Esophagus (tissue), 2 donors: Measurements from ENCODE around the gene BRWD1. TPM values are rescaled to one million over a fixed set of nuclear protein-coding genes. Genes with fewer than 3 reads are reported as not detected.

Experiments
- H3K27ac ChIP-seq, 2 donors: one replicate each; pipeline ENCODE4 v1.5.1; 2013; ENCODE audit warnings: low read depth in 2 of 2, mild to moderate bottlenecking in 2 of 2, inconsistent platforms in 1 of 2, low read length in 1 of 2, moderate library complexity in 1 of 2
- H3K27me3 ChIP-seq, 2 donors: one replicate each; pipeline ENCODE4 v1.6.1; 2013; ENCODE audit warnings: low read length in 2 of 2, control low read depth in 1 of 2, mild to moderate bottlenecking in 1 of 2; ENCODE audit not compliant: insufficient read depth in 2 of 2, control insufficient read depth in 1 of 2
- H3K36me3 ChIP-seq, 2 donors: one replicate each; pipeline ENCODE4 v1.6.1; 2013; ENCODE audit warnings: low read length in 1 of 2; ENCODE audit not compliant: control insufficient read depth in 2 of 2, insufficient read depth in 2 of 2
- H3K4me1 ChIP-seq, 2 donors: one replicate each; pipeline ENCODE4 v1.6.1; 2013; ENCODE audit warnings: low read length in 1 of 2; ENCODE audit not compliant: control insufficient read depth in 2 of 2, insufficient read depth in 2 of 2
- H3K4me3 ChIP-seq, 2 donors: one replicate each; pipeline ENCODE4 v1.5.1; 2013; ENCODE audit warnings: low read length in 2 of 2, mild to moderate bottlenecking in 2 of 2, low read depth in 1 of 2, moderate library complexity in 1 of 2
- H3K9me3 ChIP-seq, 2 donors: one replicate each; pipeline ENCODE4 v1.6.1; 2013; ENCODE audit warnings: mild to moderate bottlenecking in 2 of 2, low read depth in 1 of 2, low read length in 1 of 2, moderate library complexity in 1 of 2; ENCODE audit not compliant: control insufficient read depth in 2 of 2, insufficient read depth in 1 of 2
- WGBS, 2 donors: extraction: QIAGEN DNeasy Blood & Tissue Kit; methylation state at CpG; one replicate each; pipeline ENCODE4 v1.1.7; 2013; 5-methylcytosine and 5-hydroxymethylcytosine counted together
- polyA plus RNA-seq, 2 donors: library from polyadenylated mRNA; stranded (reverse); fragments of 200-250 nt; gene quantifications; one replicate each; pipeline ENCODE4 v1.2.3, GENCODE V29; 2013
- donor health status: healthy with polysubstance abuse.
- donor health status: Bipolar disorder and iron deficiency.

The BRWD1 gene
- polyA plus RNA-seq, 2 donors = 7.1 to 8.3 TPM

DNA sequence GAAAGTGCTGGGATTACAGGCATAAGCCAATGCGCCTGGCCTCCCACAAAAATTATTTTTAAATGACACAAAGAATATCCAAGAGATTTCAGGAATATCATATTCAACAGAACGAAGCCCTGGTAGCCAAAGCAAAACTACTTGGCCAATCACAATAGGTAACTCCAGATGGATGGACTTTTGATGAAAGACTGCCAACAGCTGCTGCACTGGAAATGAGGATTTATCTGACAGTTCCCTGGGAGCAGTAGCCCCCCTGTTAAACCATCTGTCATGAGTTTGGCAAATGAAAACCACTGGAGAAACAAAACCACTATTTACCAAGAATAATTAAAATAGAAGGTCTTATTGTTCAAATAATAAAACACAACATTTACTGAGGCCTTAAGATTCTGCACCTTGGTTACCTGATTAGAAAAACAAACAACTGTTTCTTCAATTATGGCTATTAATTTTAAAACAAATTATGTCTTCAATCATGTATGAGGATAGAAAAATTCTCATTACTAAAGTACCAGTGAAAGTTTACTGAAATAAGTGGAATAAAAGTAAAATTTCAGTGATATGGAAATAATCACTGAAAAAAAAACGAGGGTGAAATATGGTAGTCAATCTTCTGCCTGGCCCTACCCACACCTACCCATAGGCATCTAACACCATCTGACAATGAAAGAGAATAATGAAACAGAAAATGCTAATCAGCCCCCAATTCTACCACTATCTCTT, 95.9 kb downstream of the BRWD1 start:
- H3K36me3 ChIP-seq = peaks cover 3 to 6% of the 10 kb centered on the region in 2 donors

DNA sequence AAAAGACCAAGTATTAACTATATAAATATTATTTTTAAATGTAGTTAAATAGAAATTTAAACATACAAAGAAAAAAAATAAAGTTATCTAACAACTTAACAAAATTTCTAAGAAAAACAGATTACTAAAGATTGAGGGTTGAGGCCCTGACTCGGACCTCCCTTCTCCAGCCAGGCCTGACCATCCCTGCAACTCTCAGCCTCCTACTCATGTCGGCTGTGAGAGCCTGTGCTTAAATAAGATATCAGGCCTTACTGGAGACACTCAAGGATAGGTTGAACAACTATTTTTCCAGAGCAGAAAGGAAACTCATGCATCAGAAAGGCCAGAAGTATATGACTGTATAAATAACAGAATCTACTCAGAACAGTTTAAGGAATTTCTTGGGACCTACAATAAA, 97.1 kb downstream of the BRWD1 start:
- H3K9me3 ChIP-seq = no peaks in the 10 kb centered on the region
- H3K4me1 ChIP-seq = no peaks in the 10 kb centered on the region
- no peak overlapping the region for H3K4me3 ChIP-seq
- H3K27me3 ChIP-seq = no peaks in the 10 kb centered on the region
- peaks cover 3 to 4% of the 10 kb centered on the region in 2 donors for H3K36me3 ChIP-seq
- no peak overlapping the region for H3K27ac ChIP-seq
- 84 to 95% methylated on average over 2 of the region's 2 CpGs for WGBS, 2 donors

More for the DNA sequence above, 95.9 kb downstream of the BRWD1 start:
- H3K4me1 ChIP-seq = no peaks in the 10 kb centered on the region
- no peaks in the 10 kb centered on the region for H3K27me3 ChIP-seq
- no peaks in the 10 kb centered on the region for H3K9me3 ChIP-seq
- H3K27ac ChIP-seq = no peak overlapping the region
- WGBS, 2 donors = 84 to 91% methylated on average over 3 of the region's 3 CpGs
- H3K4me3 ChIP-seq = no peak overlapping the region

DNA sequence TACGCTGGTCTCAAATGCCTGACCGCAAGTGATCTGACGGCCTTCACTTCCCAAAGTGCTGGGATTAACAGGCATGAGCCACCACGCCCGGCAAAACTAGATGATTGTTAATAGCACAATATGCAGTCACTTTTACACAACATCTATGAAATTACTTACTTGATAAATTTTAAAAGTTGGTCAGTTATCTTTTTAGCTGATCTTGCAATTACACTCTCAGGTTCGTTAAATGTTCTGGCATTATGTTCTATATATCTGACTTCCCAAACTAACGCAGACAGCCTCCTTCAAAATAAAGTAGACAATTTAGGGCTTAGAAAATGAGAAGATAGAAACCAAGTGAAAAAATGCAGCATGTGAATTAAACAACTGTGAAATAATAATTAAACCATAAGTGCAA, 98.4 kb downstream of the BRWD1 start:
- Histone ChIP-seq H3K27me3 (no peaks in the 10 kb centered on the region), H3K4me3 (no peak overlapping the region), H3K36me3 (peaks cover 3 to 4% of the 10 kb centered on the region in 2 donors), H3K27ac (no peak overlapping the region), H3K9me3 (no peaks in the 10 kb centered on the region), H3K4me1 (no peaks in the 10 kb centered on the region)
- WGBS, 2 donors = 96% methylated on average over 7 of the region's 7 CpGs

DNA sequence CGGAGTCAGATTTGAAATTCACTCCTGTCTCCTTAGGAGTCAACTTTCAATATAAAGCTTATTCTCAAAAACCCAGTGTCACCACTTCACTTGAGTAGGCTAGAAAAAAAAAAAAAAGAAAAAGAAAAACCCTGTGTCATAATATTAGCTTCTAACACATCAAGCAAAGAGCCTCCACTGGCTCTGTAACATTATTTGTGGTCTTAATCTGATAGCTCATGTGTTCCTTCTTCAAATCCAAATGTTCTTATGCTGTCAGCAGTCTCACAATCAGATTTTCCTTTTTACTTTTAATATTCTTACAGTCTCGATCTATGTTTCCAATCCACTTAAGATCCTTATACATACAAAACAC, 104.1 kb downstream of the BRWD1 start:
- H3K9me3 ChIP-seq = no peaks in the 10 kb centered on the region
- H3K4me1 ChIP-seq = no peaks in the 10 kb centered on the region
- no peak overlapping the region for H3K4me3 ChIP-seq
- H3K27me3 ChIP-seq = no peaks in the 10 kb centered on the region
- peaks cover 5 to 10% of the 10 kb centered on the region in 2 donors for H3K36me3 ChIP-seq
- H3K27ac ChIP-seq = no peak overlapping the region
- 78 to 91% methylated on average over 2 of the region's 2 CpGs for WGBS, 2 donors

DNA sequence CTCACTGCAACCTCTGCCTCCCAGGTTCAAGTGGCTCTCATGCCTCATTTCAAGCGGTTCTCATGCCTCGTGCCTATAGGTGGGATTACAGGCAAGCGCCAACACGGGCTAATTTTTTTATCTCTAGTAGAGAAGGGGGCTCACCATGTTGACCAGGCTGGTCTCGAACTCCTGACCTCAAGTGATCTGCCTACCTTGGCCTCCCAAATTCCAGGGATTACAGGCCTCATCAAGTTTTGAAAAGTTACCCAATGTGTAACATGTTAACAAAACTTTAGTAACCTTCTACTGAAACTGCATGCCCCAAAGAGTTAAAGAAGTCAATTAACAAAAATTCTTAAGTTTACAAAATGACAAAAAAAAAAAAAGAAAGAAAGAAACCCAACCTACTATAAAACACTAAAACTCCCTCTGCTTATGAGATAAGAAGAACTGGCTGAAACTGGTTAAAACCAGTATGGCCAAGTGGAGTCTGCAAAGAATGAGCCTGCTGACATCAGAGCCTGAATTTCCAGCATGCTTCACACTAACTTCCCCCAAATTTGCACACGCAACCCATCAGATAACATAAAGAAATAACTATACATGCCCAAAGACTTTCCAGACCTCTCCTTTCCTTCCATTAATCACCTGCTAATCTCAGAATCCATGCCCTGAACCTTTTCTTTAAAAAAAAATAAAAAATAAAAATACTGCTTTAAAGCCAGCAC, 104.7 kb downstream of the BRWD1 start:
- no peak overlapping the region for H3K4me3 ChIP-seq
- no peaks in the 10 kb centered on the region for H3K4me1 ChIP-seq
- no peaks in the 10 kb centered on the region for H3K27me3 ChIP-seq
- H3K9me3 ChIP-seq = no peaks in the 10 kb centered on the region
- 94 to 95% methylated on average over 6 of the region's 6 CpGs for WGBS, 2 donors
- H3K27ac ChIP-seq = no peak overlapping the region
- peaks cover 5 to 10% of the 10 kb centered on the region in 2 donors for H3K36me3 ChIP-seq

DNA sequence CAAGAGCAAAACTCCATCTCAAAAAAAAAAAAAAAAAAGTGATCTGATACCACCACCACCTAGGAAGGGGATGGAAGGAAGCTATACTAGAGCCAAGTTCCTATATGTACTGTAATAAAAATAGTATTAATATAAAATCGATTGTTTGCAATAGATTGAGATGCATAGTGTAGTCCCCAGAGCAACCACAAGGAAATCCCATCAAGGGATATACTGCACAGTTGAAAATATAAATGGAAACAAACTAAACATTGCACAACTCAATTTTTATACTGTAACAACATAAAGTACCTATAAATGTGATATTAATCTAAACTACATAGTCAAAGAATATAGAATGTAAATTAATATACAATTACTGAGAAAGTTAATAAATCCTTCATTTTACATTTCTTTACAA, 109.3 kb downstream of the BRWD1 start:
- Histone ChIP-seq H3K4me1 (no peaks in the 10 kb centered on the region), H3K27me3 (no peaks in the 10 kb centered on the region), H3K36me3 (peaks cover 5 to 10% of the 10 kb centered on the region in 2 donors), H3K9me3 (no peaks in the 10 kb centered on the region), H3K4me3 (no peak overlapping the region), H3K27ac (no peak overlapping the region)
- 85 to 97% methylated on average over 1 of the region's 1 CpG for WGBS, 2 donors

DNA sequence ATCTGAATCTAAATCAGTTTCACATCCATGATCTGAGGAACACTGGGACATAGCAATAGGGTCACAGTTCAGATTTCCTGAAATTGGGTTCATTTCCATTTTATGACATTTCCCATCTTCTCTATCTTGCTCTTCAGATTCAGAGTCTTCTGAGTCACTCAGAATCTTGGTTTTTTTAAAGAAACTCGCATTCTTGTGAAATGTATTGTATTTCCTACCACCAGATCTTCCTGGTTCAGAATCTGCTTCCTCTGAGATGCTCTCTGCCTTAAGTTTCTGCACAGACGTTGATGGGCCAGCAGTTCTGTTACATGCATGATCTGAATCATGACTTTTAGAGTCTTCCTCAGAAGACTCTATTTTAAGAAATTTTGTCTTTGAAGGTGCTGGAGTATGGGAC, 114.6 kb downstream of the BRWD1 start:
- Histone ChIP-seq H3K9me3 (no peaks in the 10 kb centered on the region), H3K4me3 (no peak overlapping the region), H3K4me1 (no peaks in the 10 kb centered on the region), H3K27me3 (no peaks in the 10 kb centered on the region), H3K27ac (no peak overlapping the region), H3K36me3 (peaks cover 5% of the 10 kb centered on the region in 2 donors)
- 75 to 83% methylated on average over 2 of the region's 2 CpGs for WGBS, 2 donors

DNA sequence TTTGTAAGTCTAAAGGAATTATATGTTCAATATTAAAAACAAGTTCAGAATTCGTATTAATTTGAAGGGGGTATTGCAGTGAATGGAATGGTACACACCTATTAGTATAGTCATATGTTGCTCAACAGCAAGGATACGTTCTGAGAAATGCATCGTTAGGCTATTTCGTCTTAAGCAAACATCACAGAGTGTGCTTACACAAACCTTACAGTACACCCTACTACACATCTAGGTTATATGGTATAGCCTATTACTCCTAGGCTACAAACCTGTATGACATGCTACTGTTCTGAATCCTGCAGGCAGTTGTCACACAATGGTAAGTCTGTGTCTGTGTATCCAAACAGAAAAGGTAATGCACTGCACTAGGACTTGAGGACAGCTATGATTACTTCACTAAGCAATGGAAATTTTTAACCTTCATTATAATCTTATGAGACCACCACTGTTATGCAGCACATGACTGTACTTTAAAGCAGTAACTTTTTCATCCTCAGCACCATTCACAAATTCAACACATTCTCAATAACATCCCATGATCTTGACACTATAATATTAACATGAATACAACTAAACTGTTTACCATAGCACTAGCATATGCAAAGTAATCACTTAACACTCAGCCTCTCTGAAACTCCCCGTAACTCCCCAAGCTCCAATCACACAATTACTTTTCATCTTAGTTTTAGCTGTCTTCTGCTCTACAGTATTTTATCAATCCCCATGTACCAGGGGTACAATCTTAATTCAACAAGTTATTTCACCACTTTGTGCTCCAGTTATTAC, 115.8 kb downstream of the BRWD1 start:
- WGBS, 2 donors = 74 to 83% methylated on average over 5 of the region's 5 CpGs

DNA sequence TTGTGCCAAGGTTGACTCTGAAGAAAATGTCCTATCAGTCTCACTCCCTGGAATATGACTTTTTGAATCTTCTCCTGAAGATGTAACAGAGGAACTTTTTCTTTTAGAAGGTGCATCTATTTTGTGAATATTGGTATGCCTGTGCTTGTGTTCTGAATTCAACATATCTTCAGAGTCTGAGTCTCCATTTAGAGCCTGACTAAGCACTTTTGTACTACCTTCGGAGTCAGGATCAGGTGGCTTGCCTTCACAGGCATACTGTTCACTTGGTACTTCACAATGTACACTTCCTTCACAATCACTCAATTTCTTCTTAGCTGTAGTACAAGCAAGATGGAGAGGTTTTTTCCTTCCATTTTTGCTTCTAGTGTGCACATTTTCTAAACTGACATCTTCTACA, 116.6 kb downstream of the BRWD1 start:
- WGBS, 2 donors = 96 to 100% methylated on average over 1 of the region's 1 CpG
- no peak overlapping the region for H3K27ac ChIP-seq

More for the DNA sequence above, 115.8 kb downstream of the BRWD1 start:
- Histone ChIP-seq H3K27ac (no peak overlapping the region), H3K36me3 (peaks cover 5% of the 10 kb centered on the region in 2 donors), H3K4me3 (no peak overlapping the region), H3K4me1 (no peaks in the 10 kb centered on the region), H3K9me3 (no peaks in the 10 kb centered on the region), H3K27me3 (no peaks in the 10 kb centered on the region)

More for the DNA sequence above, 116.6 kb downstream of the BRWD1 start:
- no peaks in the 10 kb centered on the region for H3K9me3 ChIP-seq
- H3K4me3 ChIP-seq = no peak overlapping the region
- no peaks in the 10 kb centered on the region for H3K4me1 ChIP-seq
- H3K36me3 ChIP-seq = peaks cover 5% of the 10 kb centered on the region in 2 donors
- H3K27me3 ChIP-seq = no peaks in the 10 kb centered on the region
